HCT116 (cell line): Measurements from ENCODE around the gene SORCS2. TPM values are rescaled to one million over a fixed set of nuclear protein-coding genes. Genes with fewer than 3 reads are reported as not detected.
A peak's percentile ranks its signal among the peaks of the same experiment; 100 is the strongest.

Source experiments
- ATAC-seq: fragments of 200-7000 bp; cut with Tn5 transposase; 2 replicates; pipeline ENCODE4 v1.9.1; 2020; ENCODE audit warnings: mild to moderate bottlenecking, moderate library complexity
- BruUV-seq: library from RNA; stranded (reverse); fragments of 400-500 nt; replicated peaks from 2 replicates; lab custom pipeline; 2021; lab: Mats Ljungman, UMichigan
- CTCF ChIA-PET: fragments of 300-600 bp; sonication (Branson Sonifier 250); formaldehyde crosslinking; loops from one replicate; lab custom pipeline; 2021; ENCODE audit warnings: antibody characterized with exemption; lab: Charles Lee
- POLR2A ChIA-PET: fragments of 300-600, 350-600 bp; sonication (Branson Sonifier 250); formaldehyde crosslinking; loops from one replicate; lab custom pipeline; 2021; ENCODE audit warnings: antibody characterized with exemption; lab: Charles Lee
- RAD21 ChIA-PET, 2 experiments: fragments of 300-600 bp; sonication (Branson Sonifier 250); formaldehyde crosslinking; loops; one replicate each; lab custom pipeline; 2023; ENCODE audit warnings: low total read pairs in 2 of 2; ENCODE audit not compliant: uncharacterized antibody in 2 of 2, unreplicated experiment in 2 of 2, low non-redundant PET in 1 of 2; lab: Charles Lee
- DNase-seq: peaks from one replicate; pipeline ENCODE4 v3.0.0-alpha.2; 2010; ENCODE audit warnings: low read depth, low spot score
- H2AFZ ChIP-seq: fragments of 200-600 bp; shearing (Covaris generic), sonication (generic); 2 replicates; pipeline ENCODE4 v1.6.1; 2017; ENCODE audit warnings: low read depth, mixed run types, mixed read lengths, antibody characterized with exemption, low read length; ENCODE audit not compliant: poor library complexity, severe bottlenecking
- H3K27ac ChIP-seq: 2 replicates; pipeline ENCODE4 v1.5.1; 2012; ENCODE audit warnings: low read depth, low read length
- H3K27me3 ChIP-seq: fragments of 200-600 bp; sonication (generic); 2 replicates; pipeline ENCODE4 v1.6.1; 2016; ENCODE audit warnings: mixed run types, low read length, mixed read lengths; ENCODE audit not compliant: insufficient read depth
- H3K36me3 ChIP-seq, 2 experiments: fragments of 200-500 bp in 1 of 2; fragments of 200-600 bp in 1 of 2; sonication (Bioruptor generic) in 1 of 2; sonication (generic) in 1 of 2; 2 replicates each; pipeline versions ENCODE4 v1.5.1 to v1.6.1; 2014 to 2016; ENCODE audit warnings: low read length in 2 of 2, inconsistent platforms in 1 of 2, mixed read lengths in 1 of 2, mixed run types in 1 of 2; ENCODE audit not compliant: insufficient read depth in 2 of 2, control insufficient read depth in 1 of 2
- H3K4me1 ChIP-seq, 2 experiments: fragments of 200-600 bp in 1 of 2; sonication (generic) in 1 of 2; 2 replicates each; pipeline versions ENCODE4 v1.5.1 to v1.6.1; 2012 to 2017; ENCODE audit warnings: low read length in 2 of 2, inconsistent platforms in 1 of 2, mild to moderate bottlenecking in 1 of 2, mixed read lengths in 1 of 2, mixed run types in 1 of 2, moderate library complexity in 1 of 2; ENCODE audit not compliant: insufficient read depth in 2 of 2, control insufficient read depth in 1 of 2
- H3K4me2 ChIP-seq: fragments of 200-600 bp; sonication (generic); 2 replicates; pipeline ENCODE4 v1.6.1; 2017; ENCODE audit warnings: mixed run types, low read length, mixed read lengths
- H3K4me3 ChIP-seq, 2 experiments: fragments of 200-600 bp in 1 of 2; sonication (generic) in 1 of 2; replicated peaks in 1 of 2; 2 replicates each; pipeline ENCODE4 v1.5.1; 2011 to 2016; ENCODE audit warnings: low read length in 2 of 2, control low read depth in 1 of 2, low read depth in 1 of 2, mild to moderate bottlenecking in 1 of 2, mixed read lengths in 1 of 2, mixed run types in 1 of 2
- H3K79me2 ChIP-seq: fragments of 200-600 bp; sonication (generic); 2 replicates; pipeline ENCODE4 v1.6.1; 2017; ENCODE audit warnings: mild to moderate bottlenecking, mixed run types, low read length, moderate library complexity, mixed read lengths; ENCODE audit not compliant: insufficient read depth
- H3K9ac ChIP-seq: fragments of 200-600 bp; sonication (generic); 2 replicates; pipeline ENCODE4 v1.6.1; 2016; ENCODE audit warnings: low read length, mixed read lengths
- H3K9me2 ChIP-seq: fragments of 200-600 bp; sonication (generic), shearing (Covaris generic); 2 replicates; pipeline ENCODE4 v1.6.1; 2017; ENCODE audit warnings: mixed run types, mild to moderate bottlenecking, moderate library complexity; ENCODE audit not compliant: insufficient read depth
- H3K9me3 ChIP-seq, 2 experiments: fragments of 200-500 bp in 1 of 2; fragments of 200-600 bp in 1 of 2; sonication (Bioruptor generic) in 1 of 2; sonication (generic) in 1 of 2; 2 replicates each; pipeline ENCODE4 v1.6.1; 2014 to 2017; ENCODE audit warnings: low read length in 2 of 2, mixed read lengths in 2 of 2, inconsistent platforms in 1 of 2, low read depth in 1 of 2, mild to moderate bottlenecking in 1 of 2, mixed run types in 1 of 2, moderate library complexity in 1 of 2; ENCODE audit not compliant: control insufficient read depth in 1 of 2, insufficient read depth in 1 of 2
- H4K20me1 ChIP-seq: fragments of 200-600 bp; sonication (generic), shearing (Covaris generic); 2 replicates; pipeline ENCODE4 v1.6.1; 2017; ENCODE audit warnings: mixed run types, mild to moderate bottlenecking, moderate library complexity; ENCODE audit not compliant: insufficient read depth
- EZH2phosphoT487 ChIP-seq: fragments of 200-600 bp; IDR thresholded peaks from 2 replicates; pipeline ENCODE4 v1.6.1; 2018; ENCODE audit warnings: antibody characterized with exemption, borderline replicate concordance
- FOSL1 ChIP-seq: IDR thresholded peaks from 2 replicates; pipeline ENCODE4 v1.6.1; 2012; ENCODE audit warnings: low read depth
- JUND ChIP-seq: IDR thresholded peaks from 2 replicates; pipeline ENCODE4 v1.6.1; 2012
- POLR2AphosphoS5 ChIP-seq: IDR thresholded peaks from 2 replicates; pipeline ENCODE4 v1.6.1; 2011; ENCODE audit warnings: mild to moderate bottlenecking, low read depth, low read length, moderate library complexity
- SRF ChIP-seq: IDR thresholded peaks from 2 replicates; pipeline ENCODE4 v1.6.1; 2012; ENCODE audit warnings: low read depth
- TCF7L2 ChIP-seq: IDR thresholded peaks from 2 replicates; pipeline ENCODE4 v1.7.0; 2011; ENCODE audit warnings: borderline replicate concordance, inconsistent platforms; ENCODE audit not compliant: insufficient read depth, insufficient read length; ENCODE audit errors: extremely low read depth
- ZFX ChIP-seq: fragments of 450-650 bp; IDR thresholded peaks from 2 replicates; pipeline ENCODE4 v1.6.1; 2017
- intact Hi-C: fragments of 100-400 bp; cut with micrococcal nuclease; formaldehyde crosslinking; loops from 2 replicates; pipeline ENCODE4 v1.10.0; 2022
- total RNA-seq: library from RNA; stranded (reverse); gene quantifications from one replicate; pipeline ENCODE4 v1.2.1, GENCODE V29; 2021; ENCODE audit not compliant: unreplicated experiment

SORCS2 gene
- total RNA-seq, 1 experiment from 2014 or later = 0.37 TPM

DNA sequence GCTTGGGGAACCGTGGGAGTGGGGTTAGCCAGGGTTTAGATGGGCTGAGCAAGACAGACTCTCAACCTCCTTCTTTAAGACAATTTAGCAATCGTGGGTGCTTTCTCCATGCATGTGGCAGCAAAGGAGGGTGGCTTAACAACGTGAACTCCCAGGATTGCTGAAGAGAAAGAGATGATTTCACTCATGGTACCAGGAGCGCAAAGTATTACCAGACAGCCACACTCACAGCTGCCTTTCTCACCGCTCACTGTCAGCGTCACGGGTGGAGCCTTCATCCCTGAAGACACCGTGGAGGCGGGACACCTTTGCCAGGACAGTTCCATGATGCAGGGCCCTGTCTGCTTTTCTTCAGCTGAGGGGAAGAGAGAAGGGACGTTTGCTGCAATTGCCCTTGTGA, 454.8 kb downstream of the SORCS2 start:
- Histone ChIP-seq H3K79me2 (no peaks in the 10 kb centered on the region), H3K9me2 (no peaks in the 10 kb centered on the region), H3K9me3 (no peaks in the 10 kb centered on the region; a peak in 1 of 4 replicates), H3K27ac (no peak overlapping the region), H3K9ac (no peak overlapping the region), H3K36me3 (no peaks in the 10 kb centered on the region), H3K27me3 (peaks cover 14% of the 10 kb centered on the region; the same call in 1 of the 2 replicates), H3K4me2 (no peak overlapping the region), H3K4me1 (peaks cover 0 to 32% of the 10 kb centered on the region in 2 experiments; a peak in 3 of 4 replicates), H2AFZ (no peak overlapping the region), H3K4me3 (no peak overlapping the region), H4K20me1 (no peaks in the 10 kb centered on the region)
- BruUV-seq = no TSS peak
- ATAC-seq = no peak
- no peak for DNase-seq
- CTCF ChIA-PET = no interaction called here
- POLR2A ChIA-PET = no interaction called here
- intact Hi-C loops = no loop called here
- RAD21 ChIA-PET = no interaction called here
- TF ChIP-seq FOSL1 = no peak

- H4K20me1 ChIP-seq = no peaks in the 10 kb centered on the region
- no peaks in the 10 kb centered on the region for H3K79me2 ChIP-seq
- H3K27ac ChIP-seq = no peak overlapping the region
- no TSS peak for BruUV-seq
- no peaks in the 10 kb centered on the region; a peak in 1 of 4 replicates for H3K9me3 ChIP-seq
- no peaks in the 10 kb centered on the region for H3K36me3 ChIP-seq
- CTCF ChIA-PET = interaction anchor here (0.6 kb wide), 2 partner anchors 131 to 315 kb away, joined by 3 to 6 read pairs; no protein-coding TSS in a partner anchor
- peaks cover 0 to 32% of the 10 kb centered on the region in 2 experiments; a peak in 3 of 4 replicates for H3K4me1 ChIP-seq
- no peak overlapping the region for H2AFZ ChIP-seq
- ATAC-seq (no peak), DNase-seq (no peak)
- POLR2A ChIA-PET = no interaction called here
- no peak overlapping the region for H3K4me3 ChIP-seq
- TF ChIP-seq EZH2phosphoT487 = no peak
- no peak for TF ChIP-seq POLR2AphosphoS5
- TF ChIP-seq FOSL1 = no peak
- TF ChIP-seq ZFX = no peak
- no peak for TF ChIP-seq JUND
- TF ChIP-seq TCF7L2 = no peak
- no peak for TF ChIP-seq SRF
- RAD21 ChIA-PET = no interaction called here
- peak overlapping the region; percentile 33 for H3K4me2 ChIP-seq
- no peaks in the 10 kb centered on the region for H3K9me2 ChIP-seq
- intact Hi-C loops = no loop called here
- H3K9ac ChIP-seq = no peak overlapping the region
- peaks cover 7% of the 10 kb centered on the region; the same call in 1 of the 2 replicates for H3K27me3 ChIP-seq
Observed at GRCh38 chr4:7647600-7648543, 455.5 kb downstream of the SORCS2 start.
